Pulmonary artery endothelial cell (primary cell): Measurements from ENCODE around the gene PRDM2. TPM values are rescaled to one million over a fixed set of nuclear protein-coding genes. Genes with fewer than 3 reads are reported as not detected.
A peak's percentile ranks its signal among the peaks of the same experiment; 100 is the strongest.

Source experiments
- DNase-seq: peaks from one replicate; pipeline ENCODE4 v3.0.0-alpha.2; 2011; ENCODE audit warnings: low read depth, low spot score
- total RNA-seq: library from RNA; depleted of rRNA; stranded (reverse); fragments of >200 nt; gene quantifications from 2 replicates; pipeline ENCODE4 v1.2.3, GENCODE V29; 2014

PRDM2 gene
- total RNA-seq, 1 donor from 2014 or later, result 4.9 TPM

GRCh38 chr1:13731897-13732296, 31.9 kb downstream of the PRDM2 start:
- no peak for DNase-seq

- no peak for DNase-seq
These were observed 33.1 kb downstream of the PRDM2 start for GRCh38 chr1:13732971-13733667.

- DNase-seq, result no peak
These were observed 33.7 kb downstream of the PRDM2 start for GRCh38 chr1:13733711-13734110.

- DNase-seq, result no peak
These were observed 35.4 kb downstream of the PRDM2 start for GRCh38 chr1:13735168-13735930.

GRCh38 chr1:13737398-13737797, 37.4 kb downstream of the PRDM2 start:
- DNase-seq, result no peak

GRCh38 chr1:13746342-13746741, 46.4 kb downstream of the PRDM2 start:
- DNase-seq, result no peak

GRCh38 chr1:13748610-13749505, 48.9 kb downstream of the PRDM2 start:
- DNase-seq, result peak; percentile 81

GRCh38 chr1:13749543-13750341, 49.8 kb downstream of the PRDM2 start:
- no peak for DNase-seq

- no peak for DNase-seq
These were observed 51.5 kb downstream of the PRDM2 start for GRCh38 chr1:13751458-13751871.

GRCh38 chr1:13751985-13752384, 52.0 kb downstream of the PRDM2 start:
- DNase-seq, result no peak

GRCh38 chr1:13752852-13753251, 52.9 kb downstream of the PRDM2 start:
- no peak for DNase-seq

GRCh38 chr1:13753636-13754402, 53.8 kb downstream of the PRDM2 start:
- DNase-seq, result no peak

- no peak for DNase-seq
These were observed 54.6 kb downstream of the PRDM2 start for GRCh38 chr1:13754510-13755103.

GRCh38 chr1:13756557-13757315, 56.7 kb downstream of the PRDM2 start:
- DNase-seq, result no peak

GRCh38 chr1:13757693-13758092, 57.7 kb downstream of the PRDM2 start:
- no peak for DNase-seq

GRCh38 chr1:13759072-13759471, 59.1 kb downstream of the PRDM2 start:
- DNase-seq, result no peak

GRCh38 chr1:13760340-13760739, 60.4 kb downstream of the PRDM2 start:
- DNase-seq, result no peak

GRCh38 chr1:13760921-13761320, 60.9 kb downstream of the PRDM2 start:
- DNase-seq, result no peak

- no peak for DNase-seq
These were observed 61.9 kb downstream of the PRDM2 start for GRCh38 chr1:13761883-13762282.
